Amniotic epithelial cell (primary cell): ENCODE results near the gene ERMAP.
"Not testable (repeated sequence)": the region's sequence is repeated elsewhere in the genome, so short reads cannot be mapped to it uniquely, and the experiment has no call there.

Experiments
- DNase-seq: peaks from one replicate; pipeline ENCODE4 v3.0.0-alpha.2; 2010; ENCODE audit warnings: low read depth

The ERMAP gene

DNA sequence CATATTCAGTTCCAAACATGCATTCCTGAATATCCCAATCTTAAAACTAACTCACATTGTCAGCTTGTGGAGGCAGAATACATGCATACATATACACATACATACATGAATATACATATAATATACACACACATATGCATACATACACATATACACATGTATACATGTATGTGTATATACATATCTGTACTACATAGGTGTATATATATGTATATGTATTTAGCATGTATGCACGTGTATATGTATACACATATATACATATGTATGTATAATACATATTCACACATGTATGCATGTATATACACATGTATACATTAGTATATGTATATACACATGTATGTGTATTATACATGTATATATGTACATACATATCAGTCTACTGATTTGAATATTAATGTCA lies 28.3 kb downstream of the ERMAP start:
- no peak for DNase-seq

DNA sequence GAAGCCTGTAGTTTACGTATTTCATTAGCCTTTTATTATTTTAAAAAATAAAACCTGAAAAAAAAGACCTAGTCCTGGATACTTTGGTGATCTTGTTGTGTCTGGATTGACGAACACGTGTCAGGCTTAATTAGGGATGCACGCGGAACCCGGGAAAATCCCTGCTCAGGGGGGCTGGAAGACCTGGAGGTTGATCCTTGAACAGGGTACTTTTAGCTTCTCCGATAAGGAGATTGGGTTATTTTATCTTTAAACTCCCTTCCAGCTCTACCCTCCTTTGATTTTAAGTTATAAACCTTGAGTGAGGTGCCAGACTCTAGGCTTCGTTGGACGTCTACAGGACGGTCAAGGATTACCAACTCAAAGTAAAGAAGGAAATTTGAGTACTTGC lies 28.9 kb downstream of the ERMAP start:
- DNase-seq: no peak

DNA sequence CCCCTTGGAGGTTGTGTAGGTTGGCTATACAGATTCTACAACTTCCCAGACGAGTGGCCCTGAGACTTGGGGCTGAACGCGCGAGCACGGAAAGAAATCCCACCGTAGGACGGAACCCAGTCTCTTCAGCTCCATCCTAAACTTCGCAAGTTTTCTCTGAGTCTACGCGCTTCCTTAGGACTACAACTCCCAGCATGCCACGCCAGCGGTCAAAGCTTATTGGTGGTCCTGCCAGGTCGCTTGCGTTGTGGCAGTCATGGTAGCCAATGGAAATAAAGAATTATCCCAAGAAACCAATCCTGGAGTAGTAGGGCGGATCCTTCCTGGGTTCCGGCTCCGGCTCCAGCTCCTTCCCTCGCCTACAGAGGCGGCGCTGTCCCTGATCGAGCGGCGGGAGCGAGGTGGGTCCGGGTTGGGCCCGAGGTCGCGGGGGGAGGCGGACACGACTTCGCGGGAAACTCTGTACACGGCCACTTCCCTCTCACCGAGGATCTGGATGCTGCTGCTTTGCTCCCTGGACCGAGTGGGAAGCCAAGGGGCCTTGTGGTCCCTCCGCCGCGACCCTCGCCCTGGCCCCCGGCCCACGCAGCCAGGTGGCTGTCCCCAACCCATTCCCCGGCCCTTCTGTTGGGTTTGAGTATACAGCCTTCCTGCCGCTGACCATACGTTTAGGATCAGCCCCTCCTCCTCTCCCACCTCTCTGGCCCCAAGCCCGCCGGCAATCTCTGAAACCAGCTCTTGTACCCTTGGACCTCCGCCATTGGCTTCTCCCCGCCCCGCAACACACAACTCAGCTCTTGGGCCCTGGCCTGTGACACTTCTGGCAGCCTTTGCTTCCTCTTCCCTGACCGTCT lies 29.6 kb downstream of the ERMAP start, which contains the start of gene ZNF691:
TSS of gene ZNF691 (plus strand) at position 357 of the 854 bp plus-strand sequence. CDS start 3,046 bp downstream, outside the sequence.
- peak; percentile 97 for DNase-seq

DNA sequence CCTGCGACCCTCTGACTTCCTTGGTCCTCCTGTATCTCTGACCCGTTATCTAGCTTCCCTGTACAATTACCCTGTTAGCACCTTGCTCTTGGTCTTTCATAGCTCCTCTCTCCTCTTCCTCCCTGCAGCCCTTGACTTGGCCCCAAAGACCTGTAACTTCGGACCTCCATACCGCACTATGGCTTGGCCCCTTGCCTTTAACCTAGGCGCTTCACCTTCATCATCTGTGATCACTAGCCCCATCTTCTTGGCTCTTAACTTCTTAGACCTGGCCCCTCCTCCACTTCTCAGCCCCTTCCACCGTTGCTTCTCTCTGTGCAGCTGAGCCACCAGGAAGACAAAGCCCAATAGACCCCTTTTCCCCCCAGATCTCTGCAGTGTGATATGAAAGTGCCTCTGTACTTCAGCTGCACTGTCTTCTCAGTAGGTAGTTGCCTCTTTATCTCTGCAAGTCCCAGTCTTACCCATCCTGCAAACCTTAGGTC lies 30.2 kb downstream of the ERMAP start:
- no peak for DNase-seq

DNA sequence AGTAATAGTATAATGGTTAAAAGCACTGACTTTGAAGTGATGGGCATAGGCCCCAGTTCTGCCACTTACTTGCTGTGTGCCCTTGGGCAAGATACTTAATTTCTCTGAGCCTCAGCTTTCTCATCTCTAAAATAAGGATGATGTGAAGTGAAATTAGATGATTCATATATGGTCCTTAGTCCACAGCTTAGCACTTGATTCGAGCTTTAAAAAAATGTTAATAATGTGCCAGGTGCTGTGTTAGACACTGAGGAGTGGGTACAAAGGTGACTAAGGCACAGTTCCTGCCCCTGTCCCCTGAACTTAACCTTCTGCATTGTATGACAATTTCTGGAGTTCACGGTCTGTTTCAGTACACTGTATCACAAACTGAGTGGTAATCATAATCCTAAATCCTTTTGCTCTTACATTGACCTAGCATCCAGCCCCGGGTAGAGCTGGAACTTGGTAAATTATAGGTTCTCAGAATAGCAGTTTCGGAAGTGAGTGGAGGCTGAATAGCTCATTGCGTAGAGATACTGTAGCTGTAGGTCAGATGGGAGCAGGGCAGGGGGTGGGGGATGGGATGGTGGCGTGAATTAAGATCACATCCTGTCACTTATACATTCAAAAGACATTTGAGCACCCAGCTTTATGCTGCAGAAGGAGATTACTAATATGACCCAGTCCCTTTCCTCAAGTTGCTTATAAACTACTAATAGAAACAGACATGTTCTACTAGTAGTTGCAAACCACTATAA lies 31.0 kb downstream of the ERMAP start:
- no peak for DNase-seq

DNA sequence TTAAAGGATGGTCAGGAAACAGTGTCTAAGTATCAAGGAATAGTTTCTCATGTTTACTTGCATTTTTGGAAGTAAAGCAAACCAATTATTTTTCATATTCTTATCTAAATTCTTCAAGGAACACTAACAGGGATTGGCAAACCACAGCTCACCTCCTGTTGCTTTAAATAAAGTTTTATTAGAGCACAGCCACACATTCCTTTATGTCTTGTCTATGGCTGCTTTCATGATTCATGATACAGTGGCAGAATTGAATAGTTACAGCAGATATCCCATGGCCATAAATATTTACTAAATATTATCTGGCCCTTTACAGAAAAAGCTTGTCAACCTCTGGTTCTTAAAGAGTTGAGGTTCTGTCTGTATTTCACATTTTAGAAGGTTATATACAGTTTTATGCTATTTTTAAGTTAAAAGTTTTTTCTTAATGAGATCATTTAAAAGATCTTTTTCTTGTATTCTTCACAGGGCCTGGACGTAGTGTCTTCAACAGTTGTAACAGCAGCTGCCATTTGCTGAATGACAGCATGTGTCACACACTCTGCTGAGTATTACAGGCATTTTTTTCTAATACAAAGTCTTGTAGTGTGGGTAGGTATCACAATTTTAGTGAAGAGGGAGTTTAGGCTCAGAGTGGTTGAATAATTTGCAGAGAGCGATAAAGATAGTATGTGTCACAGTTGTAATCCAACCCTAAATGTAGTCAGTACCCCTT lies 32.1 kb downstream of the ERMAP start:
- no peak for DNase-seq

DNA sequence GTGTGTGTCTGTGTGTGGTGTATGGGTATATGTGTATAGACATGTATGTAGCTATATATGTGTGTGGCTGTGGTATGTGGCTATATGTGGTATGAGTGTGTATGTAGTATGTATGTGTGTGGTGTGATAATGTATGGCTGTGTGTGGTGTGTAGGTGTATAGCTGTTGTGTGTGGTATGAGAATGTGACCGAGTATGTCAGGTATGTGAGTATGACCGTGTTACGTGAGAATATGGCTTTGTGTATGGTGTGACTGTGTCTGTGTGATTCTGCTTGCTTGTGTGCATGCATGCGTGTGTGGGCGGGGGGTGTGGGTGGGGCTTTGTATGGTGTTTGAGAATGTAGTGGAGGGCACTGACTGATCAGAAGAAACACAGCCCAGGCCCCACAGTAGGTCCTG lies 33.0 kb downstream of the ERMAP start:
- no peak for DNase-seq

DNA sequence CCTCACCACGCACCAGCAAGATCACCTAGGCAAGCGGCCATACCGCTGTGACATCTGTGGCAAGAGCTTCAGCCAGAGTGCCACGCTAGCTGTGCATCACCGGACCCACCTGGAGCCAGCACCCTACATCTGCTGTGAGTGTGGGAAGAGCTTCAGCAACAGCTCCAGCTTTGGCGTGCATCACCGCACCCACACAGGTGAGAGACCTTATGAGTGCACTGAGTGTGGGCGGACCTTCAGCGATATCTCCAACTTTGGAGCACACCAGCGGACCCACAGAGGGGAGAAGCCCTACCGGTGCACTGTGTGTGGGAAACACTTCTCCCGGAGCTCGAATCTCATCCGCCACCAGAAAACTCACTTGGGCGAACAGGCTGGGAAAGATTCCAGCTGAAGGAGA lies 34.5 kb downstream of the ERMAP start:
- DNase-seq: no peak

DNA sequence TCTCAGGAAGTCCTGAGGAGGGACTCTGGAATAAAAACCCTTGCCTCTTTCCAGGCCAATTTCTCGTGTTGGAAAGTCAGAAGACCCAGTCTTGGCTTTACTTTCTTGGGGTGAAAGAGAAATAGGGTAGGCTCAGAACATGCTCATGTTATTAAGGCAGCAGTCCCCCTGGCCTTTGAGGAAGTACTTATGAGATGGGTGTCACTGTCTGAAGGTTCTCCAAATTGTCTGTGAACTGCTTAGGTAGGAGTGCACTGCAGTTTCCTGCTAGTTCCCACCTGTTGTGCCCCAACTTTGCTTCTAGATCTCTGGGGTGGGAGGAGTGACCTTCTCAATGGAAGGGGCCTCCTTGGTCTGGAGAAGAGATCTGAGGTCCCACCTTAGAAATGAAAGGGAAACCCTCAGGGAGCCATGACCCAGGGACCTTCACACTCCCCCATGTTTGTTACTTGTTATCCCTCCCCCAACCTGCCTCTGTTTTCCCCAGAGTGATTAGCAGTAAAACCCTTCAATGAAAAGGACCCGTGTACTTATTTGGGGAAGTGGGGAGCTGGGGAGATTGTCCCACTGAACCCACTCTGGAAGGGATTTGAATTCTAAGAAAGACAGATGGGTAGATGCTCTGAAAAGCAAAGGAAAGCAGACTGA lies 35.2 kb downstream of the ERMAP start:
- no peak for DNase-seq

DNA sequence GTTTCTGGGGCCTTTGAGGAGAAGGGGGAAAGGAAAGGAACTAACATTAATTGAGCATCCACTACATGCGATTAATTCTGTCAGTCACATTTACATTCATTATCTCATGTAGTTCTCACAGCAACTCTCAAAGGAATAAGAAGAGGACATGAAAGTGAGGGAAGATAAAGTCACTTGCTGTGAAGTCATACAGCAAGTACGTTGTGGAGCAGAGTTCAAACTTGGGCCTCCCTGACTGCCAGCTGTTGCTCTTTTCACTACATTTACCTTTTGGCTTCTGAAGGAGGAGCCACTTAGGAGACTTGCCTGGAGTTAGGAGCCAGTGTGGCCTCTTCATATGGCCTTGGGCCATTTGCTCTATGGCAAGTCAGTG lies 35.7 kb downstream of the ERMAP start:
- no peak for DNase-seq

DNA sequence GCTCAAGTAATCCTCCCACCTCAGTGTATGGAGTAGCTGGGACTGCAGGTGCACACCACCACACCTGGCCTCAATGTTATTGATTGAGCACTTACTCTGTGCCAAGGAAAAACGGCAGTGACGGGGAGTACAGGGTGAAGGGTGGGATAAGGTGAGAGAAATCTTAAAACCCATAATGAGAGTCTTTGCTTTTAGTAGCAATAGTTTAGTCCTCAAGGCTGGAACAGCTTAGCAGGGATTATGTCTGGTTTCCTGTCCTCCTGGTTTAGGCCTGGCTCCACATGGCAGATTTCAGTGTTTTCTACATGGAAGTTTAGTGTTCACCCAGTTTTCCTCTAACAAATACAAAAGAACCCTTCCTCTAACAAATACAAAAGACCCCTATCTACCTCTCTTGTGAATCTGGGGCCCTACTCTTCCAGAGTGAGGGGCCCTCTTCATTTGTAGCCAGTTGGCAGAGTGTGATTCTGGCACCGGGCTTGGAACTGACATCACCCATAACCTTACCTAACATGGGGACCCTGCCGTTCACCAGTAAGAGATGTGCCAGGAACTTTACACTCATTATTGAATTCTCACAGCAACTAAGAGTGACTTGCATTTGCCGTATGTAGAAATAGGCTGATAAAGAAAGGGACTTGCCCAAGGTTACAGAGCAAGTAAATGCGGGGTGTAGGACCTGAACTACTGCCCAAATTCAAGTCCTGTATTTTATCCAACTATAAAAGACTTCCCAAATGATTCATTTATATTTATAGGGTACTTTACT lies 36.4 kb downstream of the ERMAP start:
- no peak for DNase-seq

DNA sequence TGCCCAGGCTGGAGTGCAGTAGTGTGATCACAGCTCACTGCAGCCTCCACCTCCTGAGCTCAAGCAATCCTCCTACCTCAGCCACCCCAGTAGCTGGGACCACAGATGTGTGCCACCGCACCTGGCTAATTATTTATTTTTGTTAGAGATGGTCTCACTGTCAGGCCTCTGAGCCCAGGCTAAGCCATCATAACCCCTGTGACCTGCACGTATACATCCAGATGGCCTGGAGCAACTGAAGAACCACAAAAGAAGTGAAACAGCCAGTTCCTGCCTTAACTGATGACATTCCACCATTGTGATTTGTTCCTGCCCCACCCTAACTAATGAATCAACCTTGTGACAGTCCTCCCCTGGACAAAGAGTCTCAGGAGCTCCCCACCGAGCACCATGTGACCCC lies 39.6 kb downstream of the ERMAP start:
- not testable (repeated sequence) for DNase-seq

DNA sequence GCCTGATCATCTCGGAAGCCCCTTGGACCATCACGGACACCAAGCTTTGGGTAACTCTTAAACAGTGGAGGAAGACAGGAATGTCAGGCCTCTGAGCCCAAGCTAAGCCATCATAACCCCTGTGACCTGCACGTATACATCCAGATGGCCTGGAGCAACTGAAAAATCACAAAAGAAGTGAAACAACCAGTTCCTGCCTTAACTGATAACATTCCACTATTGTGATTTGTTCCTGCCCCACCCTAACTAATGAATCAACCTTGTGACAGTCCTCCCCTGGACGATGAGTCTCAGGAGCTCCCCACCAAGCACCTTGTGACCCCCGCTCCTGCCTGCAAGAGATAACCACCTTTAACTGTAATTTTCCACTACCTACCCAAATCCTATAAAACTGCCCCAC lies 42.4 kb downstream of the ERMAP start:
- not testable (repeated sequence) for DNase-seq

DNA sequence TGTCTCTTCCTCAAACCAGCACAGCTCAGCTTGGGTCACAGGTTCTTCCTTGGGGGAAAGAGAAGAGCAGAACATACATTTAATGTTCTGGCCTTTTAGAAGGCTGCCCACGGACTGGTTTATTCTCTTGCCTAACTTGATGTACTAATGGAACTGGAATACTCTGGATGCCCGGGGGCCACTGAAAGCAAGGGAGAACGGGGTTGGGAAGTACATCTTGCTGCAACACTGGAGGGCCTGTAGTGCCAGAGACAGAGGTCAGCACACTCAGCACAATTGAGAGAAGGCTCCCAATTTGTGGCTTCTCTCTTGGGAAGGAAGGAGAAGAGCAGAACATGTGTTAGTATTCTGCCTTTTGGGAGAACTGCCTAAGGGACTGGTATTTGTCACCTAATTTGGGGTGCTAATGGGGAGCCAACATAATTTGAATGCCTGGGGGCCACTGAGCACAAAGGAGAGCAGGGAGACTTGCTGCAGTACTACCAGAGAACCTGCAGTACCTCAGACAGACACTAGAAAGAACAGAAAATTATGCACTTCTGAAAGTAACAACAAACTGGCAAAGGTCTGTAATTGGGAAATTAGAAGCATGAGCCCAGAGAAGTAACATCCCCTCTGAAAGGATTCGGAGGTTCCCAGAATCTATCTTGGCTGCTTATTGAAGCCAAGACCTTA lies 43.6 kb downstream of the ERMAP start:
- DNase-seq: no peak

DNA sequence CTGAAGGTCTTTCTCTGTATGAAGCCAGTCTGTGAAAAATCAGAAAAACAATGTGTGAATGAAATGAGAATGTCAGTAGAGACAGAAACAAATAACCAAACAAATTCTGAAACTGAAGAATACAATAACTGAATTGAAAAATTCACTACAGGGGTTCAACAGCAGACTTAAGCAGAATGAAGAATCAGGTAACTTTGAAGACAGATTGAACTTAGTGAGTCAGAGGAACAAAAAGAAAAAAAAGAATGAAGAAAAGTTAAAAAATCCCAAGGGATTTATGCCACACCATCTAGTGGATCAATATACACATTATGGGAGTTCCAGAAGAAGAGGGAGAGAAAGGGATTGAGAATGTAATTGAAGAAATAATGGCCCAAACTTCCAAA lies 44.1 kb downstream of the ERMAP start:
- DNase-seq: no peak

DNA sequence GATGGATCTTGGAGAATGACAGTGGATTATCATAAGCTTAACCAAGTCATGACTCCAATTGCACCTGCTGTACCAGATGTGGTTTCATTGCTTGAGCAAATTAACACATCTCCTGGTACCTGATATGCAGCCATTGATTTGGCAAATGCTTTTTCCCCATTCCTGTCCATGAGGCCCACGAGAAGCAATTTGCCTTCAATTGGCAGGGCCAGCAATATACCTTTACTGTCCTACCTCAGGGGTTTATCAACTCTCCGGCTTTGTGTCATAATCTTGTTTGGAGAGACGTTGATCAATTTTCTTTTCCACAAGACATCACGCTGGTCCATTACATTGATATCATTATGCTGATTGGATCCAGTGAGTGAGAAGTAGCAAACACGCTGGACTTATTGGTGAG lies 49.6 kb downstream of the ERMAP start:
- DNase-seq: no peak

DNA sequence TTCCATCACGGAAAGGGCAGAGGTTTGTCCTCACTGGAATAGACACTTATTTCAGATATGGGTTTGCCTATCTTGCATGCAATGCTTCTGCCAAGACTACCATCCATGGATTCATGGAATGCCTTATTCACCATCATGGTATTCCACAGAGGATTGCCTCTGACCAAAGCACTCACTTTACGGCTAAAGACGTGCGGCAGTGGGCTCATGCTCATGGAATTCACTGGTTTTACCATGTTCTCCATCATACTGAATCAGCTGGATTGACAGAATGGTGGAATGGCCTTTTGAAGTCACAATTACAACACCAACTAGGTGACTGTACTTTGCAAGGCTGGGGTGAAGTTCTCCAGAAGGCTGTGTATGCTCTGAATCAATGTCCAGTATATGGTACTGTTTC lies 51.5 kb downstream of the ERMAP start:
- peak; percentile 25 for DNase-seq

DNA sequence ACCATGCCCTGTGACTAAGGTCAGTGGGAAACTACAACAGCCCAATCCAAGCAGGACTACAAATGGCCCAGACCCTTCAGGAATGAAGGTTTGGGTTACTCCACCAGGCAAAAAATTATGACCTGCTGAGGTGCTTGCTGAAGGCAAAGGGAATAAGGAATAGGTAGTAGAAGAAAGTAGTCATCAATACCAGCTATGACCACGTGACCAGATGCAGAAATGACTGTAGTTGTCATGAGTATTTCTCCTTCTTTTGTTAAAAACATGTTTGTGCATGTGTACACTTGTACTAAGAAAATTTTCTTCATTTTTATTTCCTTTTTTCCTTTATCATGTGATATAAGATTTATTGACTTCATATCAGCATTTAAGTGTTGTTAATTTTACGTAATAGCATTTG lies 52.3 kb downstream of the ERMAP start:
- DNase-seq: not testable (repeated sequence)

DNA sequence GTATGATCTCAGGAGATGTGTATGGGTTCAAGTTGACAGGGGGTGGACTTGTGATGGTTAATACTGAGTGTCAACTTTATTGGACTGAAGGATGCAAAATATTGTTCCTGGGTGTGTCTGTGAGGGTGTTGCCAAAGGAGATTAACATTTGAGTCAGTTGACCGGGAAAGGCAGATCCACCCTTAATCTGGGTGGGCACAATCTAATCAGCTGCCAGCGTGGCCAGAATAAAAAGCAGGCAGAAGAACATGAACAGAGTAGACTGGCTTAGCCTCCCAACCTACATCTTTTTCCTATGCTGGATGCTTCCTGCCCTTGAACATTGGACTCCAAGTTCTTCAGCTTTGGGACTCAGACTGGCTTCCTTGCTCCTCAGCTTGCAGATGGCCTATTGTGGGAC lies 52.8 kb downstream of the ERMAP start:
- not testable (repeated sequence) for DNase-seq

DNA sequence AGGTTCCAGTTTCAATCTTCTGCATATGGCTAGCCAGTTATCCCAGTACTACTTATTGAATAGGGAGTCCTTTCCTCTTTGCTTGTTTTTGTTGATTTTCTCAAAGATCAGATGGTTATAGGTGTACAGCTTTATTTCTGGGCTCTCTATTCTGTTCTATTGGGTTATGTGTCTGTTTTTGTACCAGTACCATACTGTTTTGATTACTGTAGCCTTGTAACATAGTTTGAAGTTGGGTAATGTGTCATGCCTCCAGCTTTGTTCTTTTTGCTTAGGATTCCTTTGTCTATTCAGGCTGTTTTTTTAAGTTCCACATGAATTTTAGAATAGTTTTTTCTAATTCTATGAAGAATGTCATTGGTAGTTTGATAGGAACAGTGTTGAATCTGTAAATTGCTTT lies 56.2 kb downstream of the ERMAP start:
- DNase-seq: not testable (repeated sequence)

DNA sequence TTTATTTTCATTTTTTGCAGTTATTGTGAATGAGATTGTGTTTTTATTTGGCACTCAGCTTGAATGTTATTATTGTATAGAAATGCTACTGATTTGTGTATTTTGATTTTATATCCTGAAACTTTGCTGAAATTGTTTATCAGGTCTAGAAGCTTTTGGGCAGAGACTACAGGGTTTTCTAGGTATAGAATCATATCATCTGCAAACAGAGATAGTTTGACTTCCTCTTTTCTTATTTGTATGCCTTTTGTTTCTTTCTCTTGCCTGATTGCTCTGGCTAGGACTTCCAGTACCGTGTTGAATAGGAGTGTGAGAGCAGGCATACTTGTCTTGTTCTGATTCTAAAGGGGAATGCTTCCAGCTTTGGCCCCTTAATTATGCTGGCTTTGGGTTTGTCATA lies 56.7 kb downstream of the ERMAP start:
- DNase-seq: no peak
